Measurements from ENCODE around the gene MTMR10. TPM values are rescaled to one million over a fixed set of nuclear protein-coding genes. Genes with fewer than 3 reads are reported as not detected.

The MTMR10 gene
- total RNA-seq, 4 donors from 2014 or later, result 36.6 to 63.4 (median 40.4) TPM

- H3K4me3 ChIP-seq, result no peak overlapping the region
- intact Hi-C loops (cut with DNase I; ENCODE audit: low total_unique reads), result loop anchor here (10.0 kb wide), 1 partner anchor 365 kb away; no protein-coding TSS in a partner anchor
- ATAC-seq (no peak), DNase-seq (no peak)
- no peaks in the 10 kb centered on the region for H3K27me3 ChIP-seq
- H3K9me3 ChIP-seq, result no peaks in the 10 kb centered on the region
- no peaks in the 10 kb centered on the region for H3K36me3 ChIP-seq
- in situ Hi-C loops (cut with MboI; ENCODE audit: low sequenced_read_pairs in 4 of 4), result loop anchor here in 1 of 4 donors (25.0 kb wide), 1 partner anchor 363 kb away; no protein-coding TSS in a partner anchor
- H3K4me1 ChIP-seq, result no peaks in the 10 kb centered on the region
- no peak overlapping the region for H3K27ac ChIP-seq
- TF ChIP-seq, protein P1, sequence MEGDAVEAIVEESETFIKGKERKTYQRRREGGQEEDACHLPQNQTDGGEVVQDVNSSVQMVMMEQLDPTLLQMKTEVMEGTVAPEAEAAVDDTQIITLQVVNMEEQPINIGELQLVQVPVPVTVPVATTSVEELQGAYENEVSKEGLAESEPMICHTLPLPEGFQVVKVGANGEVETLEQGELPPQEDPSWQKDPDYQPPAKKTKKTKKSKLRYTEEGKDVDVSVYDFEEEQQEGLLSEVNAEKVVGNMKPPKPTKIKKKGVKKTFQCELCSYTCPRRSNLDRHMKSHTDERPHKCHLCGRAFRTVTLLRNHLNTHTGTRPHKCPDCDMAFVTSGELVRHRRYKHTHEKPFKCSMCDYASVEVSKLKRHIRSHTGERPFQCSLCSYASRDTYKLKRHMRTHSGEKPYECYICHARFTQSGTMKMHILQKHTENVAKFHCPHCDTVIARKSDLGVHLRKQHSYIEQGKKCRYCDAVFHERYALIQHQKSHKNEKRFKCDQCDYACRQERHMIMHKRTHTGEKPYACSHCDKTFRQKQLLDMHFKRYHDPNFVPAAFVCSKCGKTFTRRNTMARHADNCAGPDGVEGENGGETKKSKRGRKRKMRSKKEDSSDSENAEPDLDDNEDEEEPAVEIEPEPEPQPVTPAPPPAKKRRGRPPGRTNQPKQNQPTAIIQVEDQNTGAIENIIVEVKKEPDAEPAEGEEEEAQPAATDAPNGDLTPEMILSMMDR (IDR thresholded peaks at IDR 0.05 in 4 of 5, conservative IDR thresholded peaks at IDR 0.05 in 1 of 5), result no peak
- TF ChIP-seq POLR2A (IDR thresholded peaks at IDR 0.05), result no peak
These were observed 8.3 kb upstream of the MTMR10 start for GRCh38 chr15:30999729-31000128.

DNA sequence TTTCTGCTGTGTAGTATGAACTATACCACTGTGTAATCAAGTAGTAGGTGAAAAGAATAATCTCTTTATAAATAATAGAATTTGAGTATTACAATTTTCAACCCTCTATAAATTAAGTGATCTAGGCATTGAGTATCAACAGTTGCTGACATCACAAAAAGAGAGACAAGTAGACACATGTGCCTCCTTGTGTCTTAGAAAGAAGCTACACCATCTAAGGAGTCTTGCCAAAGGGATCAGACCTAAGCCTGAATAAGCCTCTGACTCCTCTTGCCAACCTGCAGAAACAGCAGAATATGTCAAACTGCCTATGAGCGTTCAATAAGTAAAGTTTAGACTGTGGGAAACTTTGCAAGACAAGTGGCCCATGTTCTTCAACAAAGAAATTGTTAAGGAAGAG is 5.8 kb upstream of the MTMR10 start:
- intact Hi-C loops (cut with DNase I; ENCODE audit: low total_unique reads), result loop anchor here (10.0 kb wide), 1 partner anchor 368 kb away; no protein-coding TSS in a partner anchor
- no peaks in the 10 kb centered on the region for H3K9me3 ChIP-seq
- no peak for ATAC-seq
- in situ Hi-C loops (cut with MboI; ENCODE audit: low sequenced_read_pairs in 4 of 4), result loop anchor here in 1 of 4 donors (25.0 kb wide), 1 partner anchor 365 kb away; no protein-coding TSS in a partner anchor
- TF ChIP-seq, protein P1 (IDR thresholded peaks at IDR 0.05 in 4 of 5, conservative IDR thresholded peaks at IDR 0.05 in 1 of 5), result no peak
- TF ChIP-seq POLR2A (IDR thresholded peaks at IDR 0.05), result no peak
- no peaks in the 10 kb centered on the region for H3K36me3 ChIP-seq
- H3K27me3 ChIP-seq, result no peaks in the 10 kb centered on the region
- no peak overlapping the region for H3K4me3 ChIP-seq
- DNase-seq, result no peak
- no peak overlapping the region for H3K27ac ChIP-seq
- H3K4me1 ChIP-seq, result peaks cover 3 to 7% of the 10 kb centered on the region in 2 donors

DNA sequence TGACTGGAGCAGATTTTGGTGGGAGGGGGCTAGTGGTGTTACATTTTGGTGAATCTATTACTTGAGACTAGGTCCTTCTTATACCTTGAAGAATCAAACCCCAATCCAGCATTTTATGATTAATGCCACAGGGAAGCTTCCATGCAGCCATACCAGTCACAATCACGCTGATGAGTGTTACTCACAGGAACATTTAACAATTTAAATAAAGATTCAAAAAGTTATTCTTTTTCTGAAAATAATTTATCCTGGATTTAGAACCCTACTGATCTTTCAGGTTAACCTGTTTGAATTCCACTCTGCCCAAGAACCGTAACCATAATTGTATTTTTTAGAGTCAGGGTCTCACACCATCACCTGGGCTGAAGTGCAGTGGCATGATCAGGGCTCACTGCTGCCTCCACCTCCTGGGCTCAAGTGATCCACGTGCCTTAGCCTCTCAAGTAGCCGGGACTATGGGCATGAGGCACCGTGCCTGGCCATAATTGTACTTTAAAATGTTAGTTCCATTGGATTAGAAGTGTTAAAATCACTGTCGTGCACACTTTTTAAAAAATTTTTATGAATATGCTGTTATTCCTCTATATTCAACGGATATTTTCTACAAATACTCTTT is 929 bp upstream of the MTMR10 start:
- peak overlapping the region; percentile 83 to 100 (median 92) for H3K4me3 ChIP-seq
- peak; percentile 31 to 52 for DNase-seq
- H3K27me3 ChIP-seq, result no peaks in the 10 kb centered on the region
- intact Hi-C loops (cut with DNase I; ENCODE audit: low total_unique reads), result loop anchor here (5.0 to 10.0 kb wide), 4 partner anchors 70 to 372 kb away; partner anchors contain the start of gene KLF13
- peak; percentile 12 to 17 for ATAC-seq
- H3K9me3 ChIP-seq, result no peaks in the 10 kb centered on the region
- H3K4me1 ChIP-seq, result peaks cover 37 to 43% of the 10 kb centered on the region in 2 donors
- in situ Hi-C loops (cut with MboI; ENCODE audit: low sequenced_read_pairs in 4 of 4), result loop anchor here in 1 of 4 donors (25.0 kb wide), 1 partner anchor 370 kb away; no protein-coding TSS in a partner anchor
- peak overlapping the region; percentile 94 to 99 (median 96) for H3K27ac ChIP-seq
- TF ChIP-seq, protein P1 (IDR thresholded peaks at IDR 0.05 in 4 of 5, conservative IDR thresholded peaks at IDR 0.05 in 1 of 5), result no peak
- no peak for TF ChIP-seq POLR2A (IDR thresholded peaks at IDR 0.05)
- H3K36me3 ChIP-seq, result no peaks in the 10 kb centered on the region

DNA sequence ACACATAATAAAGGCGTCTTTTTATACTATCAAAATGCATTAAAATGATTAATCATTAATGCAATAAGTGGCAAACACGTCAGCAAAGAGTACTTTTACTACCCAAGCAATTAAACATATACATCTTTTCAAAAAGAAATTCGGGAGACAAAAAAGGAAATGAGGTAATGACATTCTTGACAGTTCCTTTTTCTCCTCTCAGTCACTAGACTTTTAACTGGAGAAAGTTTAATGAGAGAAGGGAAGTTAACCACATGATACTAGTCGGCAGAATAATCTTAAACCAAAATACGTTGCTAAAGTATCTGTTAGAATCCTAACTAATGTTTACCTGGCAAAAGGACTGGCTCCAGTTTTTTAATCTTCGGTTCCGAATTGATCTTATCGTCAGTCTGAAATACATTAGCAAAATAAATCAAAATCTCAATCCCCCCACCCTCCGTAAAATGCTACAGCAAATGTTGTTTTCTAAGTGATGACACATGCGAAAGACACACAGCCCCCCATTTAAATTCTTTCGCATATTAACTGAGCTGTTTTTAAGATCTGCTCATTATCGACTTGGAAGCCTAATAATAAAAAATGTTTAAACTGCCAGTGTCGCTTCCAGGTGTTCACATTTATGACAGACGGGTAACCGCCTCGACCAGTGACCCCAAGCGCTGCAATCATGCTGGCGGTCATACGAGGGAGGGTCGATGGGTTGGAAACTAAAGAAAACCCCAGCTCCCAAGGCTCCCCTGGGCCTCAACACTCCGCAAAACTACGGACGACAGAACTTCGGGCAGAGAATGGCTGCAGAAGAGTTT is 778 bp downstream of the MTMR10 start:
- Histone ChIP-seq H3K36me3 (no peaks in the 10 kb centered on the region), H3K4me3 (peak overlapping the region; percentile 83 to 100 (median 92)), H3K27ac (peak overlapping the region; percentile 94 to 99 (median 96)), H3K4me1 (peaks cover 50 to 57% of the 10 kb centered on the region in 2 donors), H3K27me3 (no peaks in the 10 kb centered on the region), H3K9me3 (no peaks in the 10 kb centered on the region)
- peak; percentile 32 to 34 for ATAC-seq
- no peak for TF ChIP-seq POLR2A (IDR thresholded peaks at IDR 0.05)
- TF ChIP-seq, protein P1 (IDR thresholded peaks at IDR 0.05 in 4 of 5, conservative IDR thresholded peaks at IDR 0.05 in 1 of 5), result no peak
- DNase-seq, result peak in 1 of 2 donors; percentile 18
- in situ Hi-C loops (cut with MboI; ENCODE audit: low sequenced_read_pairs in 4 of 4), result loop anchor here in 1 of 4 donors (25.0 kb wide), 1 partner anchor 372 kb away; no protein-coding TSS in a partner anchor
- intact Hi-C loops (cut with DNase I; ENCODE audit: low total_unique reads), result loop anchor here (1.0 to 10.0 kb wide), 6 partner anchors 29 to 374 kb away; partner anchors contain the start of gene KLF13

Measured in gastrocnemius medialis (tissue), 4 donors.